Neural cell (in vitro differentiated cells): Measurements from ENCODE around the gene LCN10.

Experiments
- CTCF ChIP-seq: fragments of 450-650 bp; IDR thresholded peaks from 2 replicates; pipeline ENCODE4 v1.5.1; 2014; ENCODE audit warnings: antibody characterized with exemption, mild to moderate bottlenecking, moderate library complexity; ENCODE audit not compliant: poor library complexity, severe bottlenecking
- EP300 ChIP-seq: fragments of 450-650 bp; conservative IDR thresholded peaks from 2 replicates; pipeline ENCODE4 v1.6.1; 2014; ENCODE audit warnings: antibody characterized with exemption, mild to moderate bottlenecking, moderate library complexity; ENCODE audit not compliant: poor library complexity, severe bottlenecking
- EZH2 ChIP-seq: fragments of 200-600, 300-800 bp; shearing (Covaris generic), sonication (generic); IDR thresholded peaks from 2 replicates; pipeline ENCODE4 v1.6.1; 2014; ENCODE audit warnings: antibody characterized with exemption, low read length, borderline replicate concordance, mild to moderate bottlenecking; ENCODE audit not compliant: insufficient read depth, poor library complexity, severe bottlenecking
- MXI1 ChIP-seq: fragments of 450-650 bp; conservative IDR thresholded peaks from 2 replicates; pipeline ENCODE4 v1.6.1; 2014; ENCODE audit warnings: antibody characterized with exemption, mild to moderate bottlenecking; ENCODE audit not compliant: poor library complexity, severe bottlenecking
- POLR2AphosphoS5 ChIP-seq: IDR thresholded peaks from 2 replicates; pipeline ENCODE4 v1.6.1; 2012
- RAD21 ChIP-seq: fragments of 450-650 bp; conservative IDR thresholded peaks from 2 replicates; pipeline ENCODE4 v1.6.1; 2014; ENCODE audit warnings: antibody characterized with exemption, mild to moderate bottlenecking, moderate library complexity
- REST ChIP-seq: IDR thresholded peaks from 2 replicates; pipeline ENCODE4 v1.6.1; 2012; ENCODE audit warnings: borderline replicate concordance
- TAF1 ChIP-seq: IDR thresholded peaks from 2 replicates; pipeline ENCODE4 v1.6.1; 2012; ENCODE audit warnings: low read depth

GRCh38 chr9:136688274-136689107 lies 54.2 kb downstream of the LCN10 start:
- TF ChIP-seq POLR2AphosphoS5 = no peak
- TF ChIP-seq CTCF = no peak
- TF ChIP-seq EZH2 = no peak
- no peak for TF ChIP-seq MXI1
- TF ChIP-seq TAF1 = no peak
- TF ChIP-seq RAD21 = no peak
- no peak for TF ChIP-seq REST
- no peak for TF ChIP-seq EP300
